Keratinocyte (primary cell): ENCODE measurements around the gene SEZ6L2. TPM values are rescaled to one million over a fixed set of nuclear protein-coding genes. Genes with fewer than 3 reads are reported as not detected.

Source experiments
- DNase-seq: peaks from one replicate; pipeline ENCODE4 v3.0.0-alpha.2; 2011; ENCODE audit warnings: low read depth, missing footprints, low spot score
- FAIRE-seq: peaks from 2 replicates; lab custom pipeline; 2011; peaks lifted over from hg19 to GRCh38; lab: Jason Lieb, UNC
- H2AFZ ChIP-seq: 2 replicates; pipeline ENCODE4 v1.6.0; 2012; ENCODE audit warnings: low read length, control low read depth, inconsistent platforms; ENCODE audit not compliant: control insufficient read depth
- H3K27ac ChIP-seq: 2 replicates; pipeline ENCODE4 v1.5.1; 2011; ENCODE audit warnings: low read length; ENCODE audit not compliant: control insufficient read depth, insufficient read depth
- H3K27me3 ChIP-seq: 3 replicates; pipeline ENCODE4 v1.6.0; 2011; ENCODE audit warnings: low read length; ENCODE audit not compliant: control insufficient read depth, insufficient read depth; ENCODE audit errors: extremely low read depth
- H3K36me3 ChIP-seq, 2 experiments: 2 replicates in 1 of 2; 3 replicates in 1 of 2; pipeline ENCODE4 v1.5.1; 2011; ENCODE audit warnings: low read length in 2 of 2, mild to moderate bottlenecking in 1 of 2; ENCODE audit not compliant: control insufficient read depth in 2 of 2, insufficient read depth in 2 of 2; ENCODE audit errors: extremely low read depth in 1 of 2
- H3K4me1 ChIP-seq: 3 replicates; pipeline ENCODE4 v1.5.1; 2011; ENCODE audit warnings: low read length; ENCODE audit not compliant: control insufficient read depth, insufficient read depth; ENCODE audit errors: extremely low read depth
- H3K4me2 ChIP-seq: 3 replicates; pipeline ENCODE4 v1.6.0; 2011; ENCODE audit warnings: low read depth, low read length; ENCODE audit not compliant: control insufficient read depth, insufficient read depth; ENCODE audit errors: extremely low read depth
- H3K4me3 ChIP-seq, 3 experiments: fragments of 200-600 bp in 1 of 3; sonication (generic) in 1 of 3; 2 replicates in 2 of 3; 3 replicates in 1 of 3; pipeline ENCODE4 v1.5.1; 2011 to 2016; ENCODE audit warnings: low read length in 3 of 3, mild to moderate bottlenecking in 3 of 3, control low read depth in 2 of 3, inconsistent platforms in 1 of 3, low read depth in 1 of 3, mixed read lengths in 1 of 3, mixed run types in 1 of 3, moderate library complexity in 1 of 3; ENCODE audit not compliant: control insufficient read depth in 2 of 3, insufficient read depth in 2 of 3; ENCODE audit errors: extremely low read depth in 1 of 3
- H3K79me2 ChIP-seq: 2 replicates; pipeline ENCODE4 v1.6.0; 2012; ENCODE audit warnings: low read length; ENCODE audit not compliant: control insufficient read depth, insufficient read depth
- H3K9ac ChIP-seq: 3 replicates; pipeline ENCODE4 v1.6.0; 2011; ENCODE audit warnings: low read length; ENCODE audit not compliant: control insufficient read depth, insufficient read depth; ENCODE audit errors: extremely low read depth
- H3K9me1 ChIP-seq: 3 replicates; pipeline ENCODE4 v1.6.0; 2011; ENCODE audit warnings: low read length; ENCODE audit not compliant: control insufficient read depth, insufficient read depth; ENCODE audit errors: extremely low read depth
- H3K9me3 ChIP-seq: 2 replicates; pipeline ENCODE4 v1.5.1; 2012; ENCODE audit warnings: low read depth, low read length; ENCODE audit not compliant: control insufficient read depth
- H4K20me1 ChIP-seq: 3 replicates; pipeline ENCODE4 v1.6.0; 2011; ENCODE audit warnings: low read length; ENCODE audit not compliant: control insufficient read depth, insufficient read depth; ENCODE audit errors: extremely low read depth
- EZH2 ChIP-seq: IDR thresholded peaks from one replicate; pipeline ENCODE4 v1.6.1; 2012; ENCODE audit warnings: inconsistent platforms, mild to moderate bottlenecking, low read length, moderate library complexity
- dilution Hi-C: fragments of 300-500 bp; cut with MboI; formaldehyde crosslinking; loops from one replicate; pipeline ENCODE4 v1.7.0; 2020; ENCODE audit warnings: low sequenced_read_pairs; ENCODE audit not compliant: extremely low pct_ligation_motif_present
- polyA plus RNA-seq, 5 experiments: library from polyadenylated mRNA; depleted of rRNA in 3 of 5; stranded (reverse) in 3 of 5; stranded (forward) in 1 of 5; unstranded in 1 of 5; fragments of >200 nt; gene quantifications; 1 replicate in 1 of 5; 2 replicates in 3 of 5; 3 replicates in 1 of 5; pipeline versions ENCODE4 v1.2.1 to v1.2.3, GENCODE V29; 2011 to 2012; ENCODE audit warnings: missing spikeins in 2 of 5, low read depth in 1 of 5, low replicate concordance in 1 of 5
- TF ChIP-seq, protein P1 (sequence below), 3 experiments: IDR thresholded peaks in 1 of 3; conservative IDR thresholded peaks in 1 of 3; optimal IDR thresholded peaks in 1 of 3; 2 replicates in 2 of 3; 3 replicates in 1 of 3; pipeline versions ENCODE3 to v1.5.1; 2011; ENCODE audit warnings: low read length in 3 of 3, mild to moderate bottlenecking in 3 of 3, moderate library complexity in 2 of 3, control low read depth in 1 of 3, inconsistent platforms in 1 of 3; ENCODE audit not compliant: insufficient read depth in 2 of 3; ENCODE audit errors: extremely low read depth in 1 of 3

Gene SEZ6L2
- polyA plus RNA-seq, 1 donor (not counting 4 experiments of a cell fraction or from before 2014, with no cell fraction given), result 0.68 TPM

DNA sequence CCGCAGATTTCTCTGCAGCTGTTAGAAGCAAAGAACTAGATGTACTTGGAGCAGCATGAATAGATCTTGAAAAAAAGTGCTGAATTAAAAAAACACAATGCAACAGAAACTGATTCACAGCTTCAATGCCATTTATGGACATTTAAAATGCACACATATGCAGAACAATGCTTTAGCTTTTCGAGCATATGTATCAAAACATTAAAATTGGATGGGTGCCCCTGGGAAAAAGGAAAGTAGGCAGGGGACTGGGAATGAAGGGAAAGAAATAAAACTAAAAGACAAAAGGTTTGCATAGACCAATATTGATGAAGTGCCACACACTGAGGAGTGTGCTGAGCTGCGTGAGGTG is 21.7 kb upstream of the SEZ6L2 start:
- dilution Hi-C loops, result no loop called here
- peaks cover 4% of the 10 kb centered on the region for H4K20me1 ChIP-seq
- no peak overlapping the region for H3K9ac ChIP-seq
- no peaks in the 10 kb centered on the region for H3K9me1 ChIP-seq
- DNase-seq (no peak), FAIRE-seq (no peak)
- no peak overlapping the region for H3K4me3 ChIP-seq
- H2AFZ ChIP-seq, result no peak overlapping the region
- H3K36me3 ChIP-seq, result peaks cover 8 to 14% of the 10 kb centered on the region in 2 experiments
- no peak for TF ChIP-seq EZH2
- TF ChIP-seq, protein P1, sequence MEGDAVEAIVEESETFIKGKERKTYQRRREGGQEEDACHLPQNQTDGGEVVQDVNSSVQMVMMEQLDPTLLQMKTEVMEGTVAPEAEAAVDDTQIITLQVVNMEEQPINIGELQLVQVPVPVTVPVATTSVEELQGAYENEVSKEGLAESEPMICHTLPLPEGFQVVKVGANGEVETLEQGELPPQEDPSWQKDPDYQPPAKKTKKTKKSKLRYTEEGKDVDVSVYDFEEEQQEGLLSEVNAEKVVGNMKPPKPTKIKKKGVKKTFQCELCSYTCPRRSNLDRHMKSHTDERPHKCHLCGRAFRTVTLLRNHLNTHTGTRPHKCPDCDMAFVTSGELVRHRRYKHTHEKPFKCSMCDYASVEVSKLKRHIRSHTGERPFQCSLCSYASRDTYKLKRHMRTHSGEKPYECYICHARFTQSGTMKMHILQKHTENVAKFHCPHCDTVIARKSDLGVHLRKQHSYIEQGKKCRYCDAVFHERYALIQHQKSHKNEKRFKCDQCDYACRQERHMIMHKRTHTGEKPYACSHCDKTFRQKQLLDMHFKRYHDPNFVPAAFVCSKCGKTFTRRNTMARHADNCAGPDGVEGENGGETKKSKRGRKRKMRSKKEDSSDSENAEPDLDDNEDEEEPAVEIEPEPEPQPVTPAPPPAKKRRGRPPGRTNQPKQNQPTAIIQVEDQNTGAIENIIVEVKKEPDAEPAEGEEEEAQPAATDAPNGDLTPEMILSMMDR (optimal IDR thresholded peaks at IDR 0.05 in 1 of 3, IDR thresholded peaks at IDR 0.05 in 1 of 3, conservative IDR thresholded peaks at IDR 0.05 in 1 of 3; ENCODE audit: extremely low read depth in 1 of 3, insufficient read depth in 2 of 3, low read length in 3 of 3), result no peak
- H3K4me1 ChIP-seq, result peaks cover 5% of the 10 kb centered on the region
- peaks cover 23% of the 10 kb centered on the region for H3K79me2 ChIP-seq
- no peaks in the 10 kb centered on the region for H3K27me3 ChIP-seq
- no peak overlapping the region for H3K27ac ChIP-seq
- no peak overlapping the region for H3K4me2 ChIP-seq
- no peaks in the 10 kb centered on the region for H3K9me3 ChIP-seq

DNA sequence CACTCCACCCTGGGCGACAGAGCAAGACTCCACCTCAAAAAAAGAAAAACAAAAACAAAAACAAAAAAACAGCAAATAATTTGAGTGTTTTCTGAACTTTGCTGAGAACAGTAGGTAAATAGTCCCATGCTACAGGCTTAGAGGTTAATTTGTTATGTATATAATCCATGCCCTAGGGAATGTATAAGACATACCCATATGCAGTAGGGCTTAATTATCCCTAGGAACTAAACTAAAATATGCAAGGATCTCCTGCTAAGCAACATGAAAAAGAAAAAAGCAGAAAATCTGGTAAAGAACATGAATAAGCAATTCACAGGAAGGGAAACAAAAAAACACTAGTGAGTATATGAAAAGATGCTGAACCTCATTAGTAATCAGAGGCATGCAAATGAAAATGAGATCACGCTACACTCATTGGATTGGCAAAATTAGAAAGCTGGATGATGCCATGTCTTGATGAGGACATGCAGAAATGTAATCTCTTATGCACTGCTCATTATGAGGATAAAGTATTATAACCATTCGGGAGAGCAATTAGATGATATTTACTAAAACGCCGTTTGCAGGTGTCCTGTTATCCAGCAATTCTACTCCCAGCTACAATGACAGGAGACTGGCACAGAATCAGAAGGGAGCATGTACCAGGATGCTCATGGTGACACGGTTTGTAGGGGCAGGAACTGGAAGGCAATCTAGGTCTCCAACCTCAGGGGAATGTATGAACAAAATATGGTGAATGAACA is 21.1 kb upstream of the SEZ6L2 start:
- no peak overlapping the region for H3K4me3 ChIP-seq
- no peaks in the 10 kb centered on the region for H3K27me3 ChIP-seq
- dilution Hi-C loops, result no loop called here
- no peak for DNase-seq
- H3K36me3 ChIP-seq, result peaks cover 8 to 14% of the 10 kb centered on the region in 2 experiments
- no peaks in the 10 kb centered on the region for H3K9me1 ChIP-seq
- no peak overlapping the region for H2AFZ ChIP-seq
- no peak for FAIRE-seq
- TF ChIP-seq, protein P1 (optimal IDR thresholded peaks at IDR 0.05 in 1 of 3, IDR thresholded peaks at IDR 0.05 in 1 of 3, conservative IDR thresholded peaks at IDR 0.05 in 1 of 3; ENCODE audit: extremely low read depth in 1 of 3, insufficient read depth in 2 of 3, low read length in 3 of 3), result no peak
- TF ChIP-seq EZH2, result no peak
- H3K4me1 ChIP-seq, result peaks cover 5% of the 10 kb centered on the region
- no peak overlapping the region for H3K4me2 ChIP-seq
- peaks cover 4% of the 10 kb centered on the region for H4K20me1 ChIP-seq
- H3K79me2 ChIP-seq, result peaks cover 19% of the 10 kb centered on the region
- H3K27ac ChIP-seq, result no peak overlapping the region
- no peaks in the 10 kb centered on the region for H3K9me3 ChIP-seq
- no peak overlapping the region for H3K9ac ChIP-seq
